ENCODE measurements around the gene PLOD1.

DNA sequence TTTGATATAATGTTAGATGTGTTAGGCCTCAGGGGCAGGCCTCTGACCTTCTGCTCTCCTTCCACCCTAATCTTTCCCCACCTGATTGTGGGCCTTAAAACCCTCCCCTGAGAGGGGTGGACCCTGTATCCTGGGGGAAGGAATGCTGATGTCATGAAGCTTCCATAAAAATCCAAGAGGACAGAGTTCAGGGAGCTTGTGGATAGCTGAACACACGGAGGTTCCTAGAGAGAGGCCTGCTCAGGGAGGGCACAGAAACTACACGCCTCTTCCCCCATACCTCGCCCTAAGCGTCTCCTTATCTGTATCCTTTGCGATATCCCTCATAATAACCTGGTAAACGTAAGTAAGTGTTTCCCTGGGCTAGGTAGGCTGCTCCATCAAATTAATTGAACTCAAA, 50.1 kb downstream of the PLOD1 start:
- TF ChIP-seq, protein P1, sequence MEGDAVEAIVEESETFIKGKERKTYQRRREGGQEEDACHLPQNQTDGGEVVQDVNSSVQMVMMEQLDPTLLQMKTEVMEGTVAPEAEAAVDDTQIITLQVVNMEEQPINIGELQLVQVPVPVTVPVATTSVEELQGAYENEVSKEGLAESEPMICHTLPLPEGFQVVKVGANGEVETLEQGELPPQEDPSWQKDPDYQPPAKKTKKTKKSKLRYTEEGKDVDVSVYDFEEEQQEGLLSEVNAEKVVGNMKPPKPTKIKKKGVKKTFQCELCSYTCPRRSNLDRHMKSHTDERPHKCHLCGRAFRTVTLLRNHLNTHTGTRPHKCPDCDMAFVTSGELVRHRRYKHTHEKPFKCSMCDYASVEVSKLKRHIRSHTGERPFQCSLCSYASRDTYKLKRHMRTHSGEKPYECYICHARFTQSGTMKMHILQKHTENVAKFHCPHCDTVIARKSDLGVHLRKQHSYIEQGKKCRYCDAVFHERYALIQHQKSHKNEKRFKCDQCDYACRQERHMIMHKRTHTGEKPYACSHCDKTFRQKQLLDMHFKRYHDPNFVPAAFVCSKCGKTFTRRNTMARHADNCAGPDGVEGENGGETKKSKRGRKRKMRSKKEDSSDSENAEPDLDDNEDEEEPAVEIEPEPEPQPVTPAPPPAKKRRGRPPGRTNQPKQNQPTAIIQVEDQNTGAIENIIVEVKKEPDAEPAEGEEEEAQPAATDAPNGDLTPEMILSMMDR (optimal IDR thresholded peaks at IDR 0.05 in 1 of 3, IDR thresholded peaks at IDR 0.05 in 1 of 3, conservative IDR thresholded peaks at IDR 0.05 in 1 of 3; ENCODE audit: extremely low read depth in 1 of 3, insufficient read depth in 2 of 3, low read length in 3 of 3): no peak
- no peak for TF ChIP-seq EZH2 (IDR thresholded peaks at IDR 0.05; ENCODE audit: low read length)
